H1 (cell line): Measurements from ENCODE around the gene VWA3B.

Source experiments
- NRF1 ChIP-seq: IDR thresholded peaks from 2 replicates; pipeline ENCODE4 v1.6.1; 2011; ENCODE audit warnings: mild to moderate bottlenecking, low read depth, low read length, improper control_type of control experiment
- RAD21 ChIP-seq, 2 experiments: IDR thresholded peaks in 1 of 2; conservative IDR thresholded peaks in 1 of 2; 2 replicates each; pipeline ENCODE4 v1.6.1; 2011; ENCODE audit warnings: low read depth in 2 of 2, low read length in 2 of 2, improper control_type of control experiment in 1 of 2, inconsistent platforms in 1 of 2, mild to moderate bottlenecking in 1 of 2, moderate library complexity in 1 of 2
- TF ChIP-seq, protein P1 (sequence below): IDR thresholded peaks from 2 replicates; pipeline ENCODE4 v1.6.1; 2011; ENCODE audit warnings: low read depth, mild to moderate bottlenecking, low read length; ENCODE audit not compliant: insufficient read depth
- TF ChIP-seq, protein P2 (sequence below), 3 experiments: IDR thresholded peaks; 1 replicate in 2 of 3; 2 replicates in 1 of 3; pipeline versions ENCODE4 v1.5.1 to v1.6.1; 2011; ENCODE audit warnings: low read length in 3 of 3, mild to moderate bottlenecking in 3 of 3, inconsistent platforms in 2 of 3, low read depth in 1 of 3, moderate library complexity in 1 of 3; ENCODE audit not compliant: insufficient read depth in 1 of 3; ENCODE audit errors: control extremely low read depth in 1 of 3

DNA sequence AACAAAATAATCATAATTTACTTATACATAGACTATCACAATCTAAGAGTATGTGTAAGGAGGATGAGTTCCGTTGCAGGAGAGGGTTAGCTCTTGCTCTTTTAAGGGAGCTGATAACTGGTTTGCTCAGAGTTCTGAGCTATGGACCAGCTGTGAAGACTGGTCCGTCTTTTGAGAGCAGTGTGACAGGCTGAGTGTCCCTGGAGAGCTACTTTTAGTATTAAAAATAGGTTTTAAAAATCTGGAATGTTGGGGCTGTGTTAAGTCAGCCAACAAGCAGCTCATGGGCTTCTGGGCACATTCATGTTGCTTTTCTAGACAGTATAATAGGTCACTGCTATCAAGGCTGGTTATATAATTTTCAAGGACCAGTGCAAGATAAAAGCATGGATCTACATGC, 49.8 kb upstream of the VWA3B start:
- no peak for TF ChIP-seq NRF1
- no peak for TF ChIP-seq RAD21 (IDR thresholded peaks at IDR 0.05 in 1 of 2, conservative IDR thresholded peaks at IDR 0.05 in 1 of 2; ENCODE audit: low read depth in 2 of 2, low read length in 2 of 2)
- TF ChIP-seq, protein P1, sequence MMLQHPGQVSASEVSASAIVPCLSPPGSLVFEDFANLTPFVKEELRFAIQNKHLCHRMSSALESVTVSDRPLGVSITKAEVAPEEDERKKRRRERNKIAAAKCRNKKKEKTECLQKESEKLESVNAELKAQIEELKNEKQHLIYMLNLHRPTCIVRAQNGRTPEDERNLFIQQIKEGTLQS = no peak
- TF ChIP-seq, protein P2, sequence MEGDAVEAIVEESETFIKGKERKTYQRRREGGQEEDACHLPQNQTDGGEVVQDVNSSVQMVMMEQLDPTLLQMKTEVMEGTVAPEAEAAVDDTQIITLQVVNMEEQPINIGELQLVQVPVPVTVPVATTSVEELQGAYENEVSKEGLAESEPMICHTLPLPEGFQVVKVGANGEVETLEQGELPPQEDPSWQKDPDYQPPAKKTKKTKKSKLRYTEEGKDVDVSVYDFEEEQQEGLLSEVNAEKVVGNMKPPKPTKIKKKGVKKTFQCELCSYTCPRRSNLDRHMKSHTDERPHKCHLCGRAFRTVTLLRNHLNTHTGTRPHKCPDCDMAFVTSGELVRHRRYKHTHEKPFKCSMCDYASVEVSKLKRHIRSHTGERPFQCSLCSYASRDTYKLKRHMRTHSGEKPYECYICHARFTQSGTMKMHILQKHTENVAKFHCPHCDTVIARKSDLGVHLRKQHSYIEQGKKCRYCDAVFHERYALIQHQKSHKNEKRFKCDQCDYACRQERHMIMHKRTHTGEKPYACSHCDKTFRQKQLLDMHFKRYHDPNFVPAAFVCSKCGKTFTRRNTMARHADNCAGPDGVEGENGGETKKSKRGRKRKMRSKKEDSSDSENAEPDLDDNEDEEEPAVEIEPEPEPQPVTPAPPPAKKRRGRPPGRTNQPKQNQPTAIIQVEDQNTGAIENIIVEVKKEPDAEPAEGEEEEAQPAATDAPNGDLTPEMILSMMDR (IDR thresholded peaks at IDR 0.05; ENCODE audit: control extremely low read depth in 1 of 3, insufficient read depth in 1 of 3, low read depth in 1 of 3, low read length in 3 of 3) = no peak
